NB4 (cell line): ENCODE measurements around the gene KIF20B.

Source experiments
- CTCF ChIP-seq: IDR thresholded peaks from one replicate; pipeline ENCODE4 v1.5.1; 2012; ENCODE audit warnings: low read depth, low read length
- MAX ChIP-seq: IDR thresholded peaks from 2 replicates; pipeline ENCODE4 v1.6.1; 2011; ENCODE audit warnings: low read depth, low read length
- POLR2A ChIP-seq: IDR thresholded peaks from 2 replicates; pipeline ENCODE4 v1.6.1; 2011; ENCODE audit warnings: mild to moderate bottlenecking; ENCODE audit not compliant: insufficient read length; ENCODE audit errors: extremely low read depth

- TF ChIP-seq CTCF (no peak), POLR2A (no peak), MAX (no peak)
Observed at GRCh38 chr10:89663144-89663543, 38.2 kb upstream of the KIF20B start.
